Caco-2 (cell line): Measurements from ENCODE around the gene SLC39A1. TPM values are rescaled to one million over a fixed set of nuclear protein-coding genes. Genes with fewer than 3 reads are reported as not detected.

Experiments used
- BruUV-seq: library from RNA; stranded (reverse); fragments of 400-500 nt; replicated peaks from 2 replicates; lab custom pipeline; 2021; lab: Mats Ljungman, UMichigan
- CTCF ChIA-PET: fragments of 300-600 bp; sonication (Branson Sonifier 250); formaldehyde crosslinking; loops from one replicate; lab custom pipeline; 2022; ENCODE audit warnings: antibody characterized with exemption; lab: Charles Lee
- POLR2A ChIA-PET: fragments of 300-600 bp; sonication (Branson Sonifier 250); formaldehyde crosslinking; loops from one replicate; lab custom pipeline; 2022; ENCODE audit warnings: antibody characterized with exemption; lab: Charles Lee
- DNase-seq, 2 experiments: peaks; one replicate each; pipeline versions ENCODE4 v3.0.0 to v3.0.0-alpha.2; 2020 to 2022
- H3K27me3 ChIP-seq: replicated peaks from 2 replicates; pipeline ENCODE4 v1.6.0; 2011; ENCODE audit warnings: low read length; ENCODE audit not compliant: control insufficient read depth, insufficient read depth
- H3K36me3 ChIP-seq: 2 replicates; pipeline ENCODE4 v1.5.1; 2011; ENCODE audit warnings: low read length; ENCODE audit not compliant: control insufficient read depth, insufficient read depth
- H3K4me1 ChIP-seq: fragments of 250-450 bp; sonication (Bioruptor Pico); 2 replicates; pipeline ENCODE4 v1.5.1; 2020; ENCODE audit warnings: mild to moderate bottlenecking
- H3K4me3 ChIP-seq: 2 replicates; pipeline ENCODE4 v1.5.1; 2011; ENCODE audit warnings: low read depth, mild to moderate bottlenecking, control low read depth, low read length
- H3K9me3 ChIP-seq: fragments of 250-450 bp; sonication (Bioruptor Pico); 2 replicates; pipeline ENCODE4 v1.5.1; 2020; ENCODE audit warnings: mild to moderate bottlenecking, moderate library complexity
- H3K27ac Mint-ChIP-seq: one replicate; pipeline ENCODE4 v1.8.0; 2022; ENCODE audit warnings: mixed read lengths; ENCODE audit not compliant: unreplicated experiment
- H3K27me3 Mint-ChIP-seq: one replicate; pipeline ENCODE4 v1.8.0; 2022; ENCODE audit warnings: mixed read lengths; ENCODE audit not compliant: insufficient read depth, unreplicated experiment
- H3K36me3 Mint-ChIP-seq: one replicate; pipeline ENCODE4 v1.8.0; 2022; ENCODE audit warnings: mild to moderate bottlenecking, mixed read lengths; ENCODE audit not compliant: insufficient read depth, unreplicated experiment
- H3K4me1 Mint-ChIP-seq: one replicate; pipeline ENCODE4 v1.8.0; 2022; ENCODE audit warnings: low read depth, mixed read lengths; ENCODE audit not compliant: unreplicated experiment
- H3K4me3 Mint-ChIP-seq: one replicate; pipeline ENCODE4 v1.8.0; 2022; ENCODE audit warnings: mild to moderate bottlenecking, moderate library complexity, mixed read lengths; ENCODE audit not compliant: unreplicated experiment
- H3K9me3 Mint-ChIP-seq: one replicate; pipeline ENCODE4 v1.8.0; 2022; ENCODE audit warnings: mixed read lengths; ENCODE audit not compliant: unreplicated experiment
- intact Hi-C: fragments of 100-400 bp; cut with micrococcal nuclease; formaldehyde crosslinking; loops from one replicate; pipeline ENCODE4 v1.10.0; 2022; ENCODE audit not compliant: unreplicated experiment
- total RNA-seq: library from RNA; stranded (reverse); gene quantifications from 2 replicates; pipeline ENCODE4 v1.2.3, GENCODE V29; 2022
- TF ChIP-seq, protein P1 (sequence below), 2 experiments: fragments of 200-600 bp in 1 of 2; IDR thresholded peaks; 1 replicate in 1 of 2; 2 replicates in 1 of 2; pipeline versions ENCODE4 v1.5.1 to v1.8.0; 2011 to 2022; ENCODE audit warnings: antibody characterized with exemption in 1 of 2, control low read depth in 1 of 2, inconsistent platforms in 1 of 2, low read depth in 1 of 2, low read length in 1 of 2, mild to moderate bottlenecking in 1 of 2, moderate library complexity in 1 of 2; ENCODE audit not compliant: insufficient read depth in 1 of 2, severe bottlenecking in 1 of 2, unreplicated experiment in 1 of 2

SLC39A1 gene
- total RNA-seq, 1 experiment from 2014 or later, result 135 TPM

DNA sequence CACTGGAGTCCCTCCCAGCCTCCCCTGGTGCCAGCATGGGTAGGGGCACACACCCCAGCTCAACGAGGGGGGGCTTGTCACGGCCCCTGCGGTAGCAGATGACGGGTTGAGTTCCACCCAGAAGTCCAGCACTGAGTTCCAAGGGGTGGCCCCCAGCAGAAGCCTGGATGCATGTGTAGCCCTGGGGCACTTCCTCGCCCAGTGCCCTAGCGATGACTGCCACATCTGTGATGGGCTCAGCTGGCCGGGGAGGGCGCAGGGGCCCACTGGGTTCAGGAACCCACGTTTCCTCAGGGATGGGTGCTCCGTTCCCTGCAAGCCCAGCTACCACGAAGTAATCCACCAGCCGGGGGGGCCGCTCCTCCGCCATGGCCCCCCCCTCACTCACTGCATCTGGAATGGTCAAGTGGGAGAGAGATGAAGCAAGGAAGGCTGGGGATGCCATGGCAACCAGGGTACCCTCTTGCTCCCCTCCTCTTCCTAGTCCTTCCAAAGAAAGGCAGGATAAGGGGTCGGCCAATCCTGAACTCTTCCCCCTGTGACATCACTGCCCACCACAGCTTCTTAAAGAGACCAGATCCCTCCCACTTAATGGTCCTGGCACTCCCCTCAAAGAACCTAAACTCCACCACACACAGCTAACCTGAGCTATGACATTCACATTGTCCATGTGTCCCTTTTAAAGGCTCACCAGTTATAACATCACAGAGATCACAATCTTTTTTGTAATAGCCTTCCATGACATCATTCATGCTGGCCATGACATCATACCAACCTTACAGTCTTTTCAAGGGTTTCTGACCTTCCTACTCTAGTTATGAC is 19.1 kb downstream of the SLC39A1 start:
- H3K27ac Mint-ChIP-seq, result no peak overlapping the region
- intact Hi-C loops, result no loop called here

DNA sequence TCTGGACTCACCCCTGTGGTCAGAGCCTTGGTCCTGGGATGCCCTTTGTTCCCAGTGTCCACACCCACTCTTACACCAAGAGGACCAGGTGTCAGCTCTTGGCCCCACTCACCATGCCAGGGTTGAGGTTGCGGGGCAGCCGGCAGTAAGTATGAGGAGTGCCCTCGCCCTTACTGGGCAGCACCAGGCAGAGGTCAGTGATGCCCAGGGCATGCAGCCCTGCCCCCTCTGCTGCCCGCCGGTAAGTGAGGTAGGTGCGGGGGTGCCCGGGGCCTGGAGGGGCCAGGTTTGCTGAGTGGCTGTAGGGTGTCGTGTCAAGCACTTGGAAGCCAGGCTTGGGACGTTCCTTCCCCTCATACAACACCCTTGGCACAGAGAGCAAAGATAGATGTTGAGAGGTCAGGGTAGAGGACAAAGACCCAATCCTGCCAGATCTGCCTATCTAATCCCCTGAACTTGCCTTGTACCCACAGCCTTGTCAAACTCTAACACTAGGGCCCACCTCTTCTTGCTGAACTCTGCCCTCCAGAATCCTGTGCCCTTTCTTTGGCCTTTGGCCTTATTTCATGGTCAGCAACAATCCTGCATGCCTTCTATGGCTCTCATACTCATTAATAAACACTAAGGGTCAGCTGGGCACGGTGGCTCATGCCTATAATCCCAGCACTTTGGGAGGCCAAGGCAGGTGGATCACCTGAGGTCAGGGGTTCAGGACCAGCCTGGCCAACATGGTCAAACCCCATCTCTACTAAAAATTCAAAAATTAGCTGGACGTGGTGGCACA is 20.4 kb downstream of the SLC39A1 start:
- Mint-ChIP-seq H3K27ac (no peak overlapping the region), H3K4me1 (peaks cover 7% of the 10 kb centered on the region), H3K4me3 (no peak overlapping the region), H3K27me3 (no peaks in the 10 kb centered on the region), H3K36me3 (peaks cover 41% of the 10 kb centered on the region), H3K9me3 (no peaks in the 10 kb centered on the region)
- ChIA-PET POLR2A (no interaction called here), CTCF (interaction anchor here (0.6 kb wide), 1 partner anchor 21 kb away, joined by 9 read pairs; no protein-coding TSS in a partner anchor)
- intact Hi-C loops, result no loop called here
- H3K9me3 ChIP-seq, result no peaks in the 10 kb centered on the region
- TF ChIP-seq, protein P1, sequence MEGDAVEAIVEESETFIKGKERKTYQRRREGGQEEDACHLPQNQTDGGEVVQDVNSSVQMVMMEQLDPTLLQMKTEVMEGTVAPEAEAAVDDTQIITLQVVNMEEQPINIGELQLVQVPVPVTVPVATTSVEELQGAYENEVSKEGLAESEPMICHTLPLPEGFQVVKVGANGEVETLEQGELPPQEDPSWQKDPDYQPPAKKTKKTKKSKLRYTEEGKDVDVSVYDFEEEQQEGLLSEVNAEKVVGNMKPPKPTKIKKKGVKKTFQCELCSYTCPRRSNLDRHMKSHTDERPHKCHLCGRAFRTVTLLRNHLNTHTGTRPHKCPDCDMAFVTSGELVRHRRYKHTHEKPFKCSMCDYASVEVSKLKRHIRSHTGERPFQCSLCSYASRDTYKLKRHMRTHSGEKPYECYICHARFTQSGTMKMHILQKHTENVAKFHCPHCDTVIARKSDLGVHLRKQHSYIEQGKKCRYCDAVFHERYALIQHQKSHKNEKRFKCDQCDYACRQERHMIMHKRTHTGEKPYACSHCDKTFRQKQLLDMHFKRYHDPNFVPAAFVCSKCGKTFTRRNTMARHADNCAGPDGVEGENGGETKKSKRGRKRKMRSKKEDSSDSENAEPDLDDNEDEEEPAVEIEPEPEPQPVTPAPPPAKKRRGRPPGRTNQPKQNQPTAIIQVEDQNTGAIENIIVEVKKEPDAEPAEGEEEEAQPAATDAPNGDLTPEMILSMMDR (IDR thresholded peaks at IDR 0.05; ENCODE audit: insufficient read depth in 1 of 2, low read depth in 1 of 2, low read length in 1 of 2, severe bottlenecking in 1 of 2, unreplicated experiment in 1 of 2), result no peak
- no peaks in the 10 kb centered on the region for H3K27me3 ChIP-seq
- peaks cover 5% of the 10 kb centered on the region; the same call in 1 of the 2 replicates for H3K36me3 ChIP-seq
- no peak for DNase-seq
- no peak overlapping the region for H3K4me3 ChIP-seq
- peaks cover 8% of the 10 kb centered on the region for H3K4me1 ChIP-seq
- BruUV-seq, result no TSS peak

More for the DNA sequence above, 19.1 kb downstream of the SLC39A1 start:
- no TSS peak for BruUV-seq
- Histone ChIP-seq H3K36me3 (peaks cover 5% of the 10 kb centered on the region; the same call in 1 of the 2 replicates), H3K9me3 (no peaks in the 10 kb centered on the region), H3K4me3 (no peak overlapping the region), H3K4me1 (peaks cover 8% of the 10 kb centered on the region), H3K27me3 (no peaks in the 10 kb centered on the region)
- Mint-ChIP-seq H3K4me3 (no peak overlapping the region), H3K9me3 (no peaks in the 10 kb centered on the region), H3K4me1 (peaks cover 7% of the 10 kb centered on the region), H3K27me3 (no peaks in the 10 kb centered on the region), H3K36me3 (peaks cover 50% of the 10 kb centered on the region)
- TF ChIP-seq, protein P1 (IDR thresholded peaks at IDR 0.05; ENCODE audit: insufficient read depth in 1 of 2, low read depth in 1 of 2, low read length in 1 of 2, severe bottlenecking in 1 of 2, unreplicated experiment in 1 of 2), result no peak
- no peak for DNase-seq
- POLR2A ChIA-PET, result no interaction called here
- CTCF ChIA-PET, result no interaction called here
